HG03066 (cell line): ENCODE data around the gene TIAM1.
A peak's percentile ranks its signal among the peaks of the same experiment; 100 is the strongest.

Source experiments
- ATAC-seq: cut with Tn5 transposase; IDR thresholded peaks from one replicate; pipeline ENCODE4 v1.9.1; 2021; ENCODE audit warnings: low read depth; ENCODE audit not compliant: unreplicated experiment

TIAM1 gene

GRCh38 chr21:31145274-31145673 is 198.8 kb downstream of the TIAM1 start:
- no peak for ATAC-seq

DNA sequence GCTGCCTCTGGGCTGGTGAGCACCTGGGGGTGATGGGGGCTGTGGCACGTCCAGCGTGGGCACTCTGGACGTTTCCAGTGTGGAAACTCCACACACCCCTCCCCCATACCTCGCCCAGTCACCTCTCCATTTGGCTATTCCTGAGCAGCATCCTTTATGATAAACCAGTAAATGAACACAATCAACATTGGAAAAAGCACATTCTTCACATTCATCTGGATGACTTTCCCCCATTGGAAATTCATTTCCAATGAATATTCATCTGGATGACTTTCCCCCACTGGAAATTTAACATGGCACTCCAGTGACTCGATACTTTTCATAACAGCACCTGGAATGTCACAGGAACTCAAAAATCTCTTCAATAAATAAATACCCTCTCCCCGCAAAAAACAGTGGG is 201.0 kb downstream of the TIAM1 start:
- ATAC-seq = no peak

- ATAC-seq = no peak
These were observed 201.5 kb downstream of the TIAM1 start for GRCh38 chr21:31142600-31142999.

GRCh38 chr21:31141389-31142000 is 202.6 kb downstream of the TIAM1 start:
- no peak for ATAC-seq

GRCh38 chr21:31140676-31141075 is 203.4 kb downstream of the TIAM1 start:
- no peak for ATAC-seq

DNA sequence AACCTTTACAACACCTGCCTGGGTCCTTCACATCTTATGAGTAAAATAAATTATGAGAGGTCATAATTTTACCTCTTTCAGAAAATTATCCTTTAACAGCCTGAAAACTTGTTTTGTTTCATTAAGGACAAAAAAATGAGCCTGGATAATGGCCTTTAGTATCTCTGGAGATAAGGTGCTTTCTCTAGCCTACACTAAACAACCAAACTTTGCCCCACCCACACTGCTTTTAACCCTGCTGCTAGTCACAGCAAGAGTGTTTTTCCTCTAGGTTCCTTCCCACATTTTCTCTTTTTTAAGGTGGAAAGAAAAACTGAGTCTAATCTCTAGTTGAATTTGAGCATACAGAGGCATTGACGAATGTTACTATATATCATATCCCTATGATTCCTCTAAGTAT is 204.0 kb downstream of the TIAM1 start:
- no peak for ATAC-seq

GRCh38 chr21:31137960-31138359 is 206.1 kb downstream of the TIAM1 start:
- no peak for ATAC-seq

DNA sequence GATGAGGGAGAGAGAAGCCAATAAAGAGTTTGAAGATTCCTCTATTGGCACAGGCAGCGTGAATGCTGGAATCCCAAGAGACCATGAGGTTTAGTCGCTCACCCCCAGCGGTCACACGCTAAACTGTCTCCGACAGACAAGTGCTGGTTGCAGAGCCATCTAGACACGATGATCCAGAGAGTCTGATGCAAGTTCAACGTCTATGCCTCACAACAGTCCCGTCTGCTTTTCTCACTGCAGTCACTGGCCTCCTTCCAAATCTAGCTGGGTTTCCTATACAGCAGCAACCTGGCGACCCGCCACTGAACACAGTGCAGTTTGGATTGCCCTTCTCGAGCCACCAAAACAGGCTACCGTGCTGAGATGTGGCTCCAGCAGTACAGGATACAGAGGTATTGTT is 207.2 kb downstream of the TIAM1 start:
- ATAC-seq = peak; percentile 61

DNA sequence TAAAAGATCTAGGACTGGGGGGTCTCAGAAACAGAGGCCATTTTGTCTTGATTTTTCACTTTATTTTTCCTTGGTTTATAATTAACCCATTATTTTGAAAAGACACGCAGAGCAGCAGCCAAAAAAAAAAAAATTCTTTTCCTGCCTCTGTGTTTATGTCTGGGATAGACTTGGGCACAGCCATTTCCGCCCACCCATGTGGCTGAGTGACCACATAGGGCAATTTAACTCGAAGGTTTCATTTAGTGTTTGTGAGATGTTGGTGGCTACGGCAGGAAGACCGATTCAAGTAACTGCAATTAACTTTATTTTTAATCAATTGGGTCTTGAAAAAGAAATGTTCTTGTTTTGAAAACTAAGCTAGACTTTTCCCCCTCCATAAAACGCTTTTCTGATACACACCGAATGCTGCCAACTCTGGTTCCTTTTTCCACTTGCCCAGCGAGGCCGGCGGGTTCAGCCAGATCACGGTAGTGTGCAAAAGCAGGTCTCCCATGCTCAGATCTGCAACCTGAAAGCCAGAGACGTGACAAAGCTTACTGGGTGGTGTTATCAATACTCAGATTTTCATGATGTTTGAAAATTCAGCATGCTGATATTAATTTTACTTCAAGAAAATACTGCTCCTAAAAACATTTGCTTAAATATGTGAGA is 208.4 kb downstream of the TIAM1 start:
- ATAC-seq = no peak

DNA sequence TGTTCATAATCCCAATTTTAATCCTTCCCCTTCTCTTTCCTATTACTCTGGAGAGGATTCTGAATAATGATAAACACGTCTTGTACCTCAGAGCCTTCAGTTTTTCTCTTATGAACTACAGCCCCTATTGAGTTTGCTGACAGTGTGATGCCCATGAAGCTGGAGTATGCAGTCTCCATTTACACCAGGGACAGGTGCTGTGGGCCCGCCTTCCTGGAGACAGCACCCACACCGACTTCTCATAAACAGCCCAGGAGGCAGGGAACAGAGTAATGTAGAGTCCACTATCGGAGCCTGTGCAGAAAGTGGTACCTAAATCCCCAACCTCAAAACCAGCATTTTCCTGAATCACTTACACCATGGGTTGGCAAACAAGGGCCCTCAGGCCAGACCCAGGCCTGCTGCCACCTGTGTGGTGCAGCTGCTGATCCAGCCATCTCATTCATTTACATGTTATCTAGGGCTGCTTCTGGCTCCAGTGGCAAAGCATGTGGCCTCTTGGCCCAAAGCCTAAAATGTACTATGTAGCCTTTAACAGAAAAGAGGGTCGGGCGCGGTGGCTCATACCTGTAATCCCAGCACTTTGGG is 210.7 kb downstream of the TIAM1 start:
- ATAC-seq = peak; percentile 7

DNA sequence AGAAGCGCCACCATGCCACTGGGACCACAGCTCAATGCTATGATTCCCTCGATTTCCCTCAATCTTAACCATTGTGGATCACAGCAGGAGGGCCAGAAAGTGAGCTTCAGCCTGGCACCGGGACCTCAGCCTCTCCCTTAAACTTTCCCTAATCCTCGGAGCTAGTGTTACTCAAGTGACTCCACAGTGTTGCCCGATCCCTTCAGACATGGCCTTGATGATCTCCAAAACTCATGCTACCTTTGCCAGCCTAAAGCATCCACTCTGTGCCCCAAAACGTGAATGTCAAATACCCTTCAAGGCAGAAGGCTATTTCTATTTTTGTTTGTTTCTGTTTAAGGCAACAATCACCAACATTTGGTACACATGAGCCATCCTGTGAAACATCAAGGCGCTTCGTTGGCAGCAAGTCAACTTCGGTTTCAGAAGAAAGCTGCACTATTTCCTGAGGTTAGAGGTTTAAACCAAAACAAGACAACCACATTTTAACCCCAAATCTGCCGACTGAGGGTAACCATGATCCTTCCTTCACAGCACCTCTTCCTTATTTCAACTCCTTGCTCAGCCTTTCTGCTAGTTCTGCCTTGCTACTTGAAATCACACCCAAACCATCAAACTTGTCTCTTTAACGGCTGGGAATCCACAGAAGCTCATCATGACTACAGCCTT is 211.4 kb downstream of the TIAM1 start:
- ATAC-seq = peak; percentile 70

DNA sequence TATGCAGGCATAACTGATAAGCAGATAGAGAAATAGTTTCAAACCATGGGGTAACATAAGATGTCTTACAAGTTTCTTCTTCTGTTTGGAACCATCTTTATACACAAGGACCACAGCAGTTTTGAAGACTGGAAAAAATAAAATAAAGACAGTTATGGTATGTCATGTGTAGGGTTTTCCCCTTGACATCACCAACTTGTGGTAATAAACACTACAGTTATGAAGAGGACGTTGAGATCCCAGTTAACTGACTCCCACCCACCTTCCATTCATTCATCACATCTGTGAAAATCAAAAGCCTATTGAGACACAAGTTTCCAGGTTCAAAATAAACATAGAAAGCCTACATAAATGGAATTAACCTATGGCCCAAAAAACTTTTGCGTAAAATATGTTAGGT is 213.2 kb downstream of the TIAM1 start:
- ATAC-seq = no peak

GRCh38 chr21:31128234-31128633 is 215.8 kb downstream of the TIAM1 start:
- no peak for ATAC-seq

GRCh38 chr21:31124010-31124409 is 220.1 kb downstream of the TIAM1 start:
- ATAC-seq = no peak

GRCh38 chr21:31119199-31119598 is 224.9 kb downstream of the TIAM1 start:
- ATAC-seq = no peak

GRCh38 chr21:31117128-31117916 is 226.7 kb downstream of the TIAM1 start:
- ATAC-seq = no peak

DNA sequence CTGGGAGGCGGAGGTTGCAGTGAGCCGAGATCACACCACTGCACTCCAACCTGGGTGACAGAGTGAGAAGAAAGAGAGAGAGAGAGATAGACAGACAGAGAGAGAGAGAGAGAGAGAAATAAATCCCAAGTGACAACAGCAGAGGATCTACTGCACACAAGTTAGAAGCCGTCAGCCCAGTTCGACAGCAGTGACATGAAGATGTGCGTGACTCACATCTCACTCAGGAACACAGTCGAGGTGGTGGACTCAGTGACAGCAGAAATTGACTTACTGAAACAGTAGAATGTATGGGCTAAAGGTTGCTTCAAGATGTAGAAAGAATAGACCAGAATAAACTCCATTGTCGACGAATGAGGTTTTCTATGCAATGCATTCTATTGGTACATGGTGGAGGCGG is 228.8 kb downstream of the TIAM1 start:
- no peak for ATAC-seq

DNA sequence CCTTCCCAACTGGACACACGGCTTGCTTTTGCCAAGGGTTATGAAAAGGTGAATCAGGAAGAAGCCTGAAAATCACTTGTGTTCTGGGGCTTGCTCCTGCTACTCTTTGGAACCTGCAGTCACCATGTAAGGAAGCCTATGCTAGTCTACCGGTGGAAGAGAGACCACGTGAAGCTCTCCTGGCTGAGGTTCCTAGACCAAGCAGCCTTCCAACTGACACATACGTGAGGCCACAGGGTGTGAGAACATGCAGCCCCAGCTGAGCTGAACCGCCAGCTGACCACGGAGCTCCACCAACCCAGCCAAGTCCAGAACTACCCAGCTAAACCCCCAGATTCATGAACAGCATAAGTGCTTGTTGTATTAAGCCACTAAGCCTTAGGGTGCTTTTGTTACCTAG is 233.0 kb downstream of the TIAM1 start:
- ATAC-seq = no peak

DNA sequence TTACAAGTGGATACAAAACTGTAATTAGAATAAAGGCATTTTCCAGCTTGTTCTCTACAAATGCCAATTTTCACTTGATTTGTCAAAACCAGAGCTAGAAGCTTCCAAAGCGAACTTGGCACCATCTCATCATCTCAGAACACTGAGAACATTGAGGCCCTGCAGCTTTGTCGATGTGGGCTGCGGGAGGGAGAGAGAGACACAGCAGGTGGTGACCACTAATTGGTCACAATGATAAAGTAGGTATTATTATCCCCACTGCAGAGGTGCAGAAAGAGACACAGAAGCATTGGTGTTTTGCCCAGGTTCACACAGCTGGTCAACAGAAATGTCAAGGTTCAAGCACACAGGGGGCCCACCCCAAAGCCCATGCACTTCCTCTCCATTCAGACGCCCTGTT is 233.6 kb downstream of the TIAM1 start:
- ATAC-seq = no peak

- peak; percentile 58 for ATAC-seq
These were observed 236.2 kb downstream of the TIAM1 start for GRCh38 chr21:31107871-31108270.
